BE2C (cell line): ENCODE data around the gene EMCN.

Experiments
- DNase-seq: peaks from one replicate; pipeline ENCODE4 v3.0.0-alpha.2; 2020
- H3K27me3 ChIP-seq: fragments of 250-450 bp; sonication (Bioruptor Pico); 2 replicates; pipeline ENCODE4 v1.5.1; 2020; ENCODE audit warnings: mild to moderate bottlenecking
- H3K36me3 ChIP-seq: fragments of 250-450 bp; sonication (Bioruptor Pico); 2 replicates; pipeline ENCODE4 v1.5.1; 2020; ENCODE audit warnings: mild to moderate bottlenecking
- H3K4me1 ChIP-seq: fragments of 250-450 bp; sonication (Bioruptor Pico); 2 replicates; pipeline ENCODE4 v1.5.1; 2020
- H3K4me3 ChIP-seq: 2 replicates; pipeline ENCODE4 v1.5.1; 2011; ENCODE audit warnings: low read depth, low read length
- H3K9me3 ChIP-seq: fragments of 250-450 bp; sonication (Bioruptor Pico); 2 replicates; pipeline ENCODE4 v1.5.1; 2020
- TF ChIP-seq, protein P1 (sequence below): IDR thresholded peaks from 2 replicates; pipeline ENCODE4 v1.5.1; 2012; ENCODE audit warnings: mild to moderate bottlenecking, low read depth, low read length

The EMCN gene

DNA sequence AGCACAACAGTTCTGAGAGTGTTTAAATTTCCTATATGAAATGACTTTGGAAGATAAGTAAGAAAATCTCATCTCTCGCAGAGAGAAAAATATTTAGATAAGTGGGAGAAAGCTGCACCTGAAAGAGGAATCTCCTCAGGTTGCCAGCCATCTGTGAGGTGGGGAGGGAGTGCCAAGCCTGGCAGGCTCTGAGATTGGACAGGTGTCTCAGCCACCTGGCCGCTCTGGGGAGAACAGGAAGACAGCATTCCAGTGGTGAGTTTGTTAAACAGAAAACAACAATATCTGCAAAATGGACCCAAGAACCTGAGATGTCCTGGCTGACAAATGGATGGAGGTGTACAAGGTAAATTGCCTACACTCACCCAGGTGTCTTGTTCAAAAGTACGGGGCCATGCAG, 31.3 kb downstream of the EMCN start:
- no peak overlapping the region for H3K4me3 ChIP-seq
- H3K4me1 ChIP-seq, result no peaks in the 10 kb centered on the region
- H3K9me3 ChIP-seq, result no peaks in the 10 kb centered on the region
- TF ChIP-seq, protein P1, sequence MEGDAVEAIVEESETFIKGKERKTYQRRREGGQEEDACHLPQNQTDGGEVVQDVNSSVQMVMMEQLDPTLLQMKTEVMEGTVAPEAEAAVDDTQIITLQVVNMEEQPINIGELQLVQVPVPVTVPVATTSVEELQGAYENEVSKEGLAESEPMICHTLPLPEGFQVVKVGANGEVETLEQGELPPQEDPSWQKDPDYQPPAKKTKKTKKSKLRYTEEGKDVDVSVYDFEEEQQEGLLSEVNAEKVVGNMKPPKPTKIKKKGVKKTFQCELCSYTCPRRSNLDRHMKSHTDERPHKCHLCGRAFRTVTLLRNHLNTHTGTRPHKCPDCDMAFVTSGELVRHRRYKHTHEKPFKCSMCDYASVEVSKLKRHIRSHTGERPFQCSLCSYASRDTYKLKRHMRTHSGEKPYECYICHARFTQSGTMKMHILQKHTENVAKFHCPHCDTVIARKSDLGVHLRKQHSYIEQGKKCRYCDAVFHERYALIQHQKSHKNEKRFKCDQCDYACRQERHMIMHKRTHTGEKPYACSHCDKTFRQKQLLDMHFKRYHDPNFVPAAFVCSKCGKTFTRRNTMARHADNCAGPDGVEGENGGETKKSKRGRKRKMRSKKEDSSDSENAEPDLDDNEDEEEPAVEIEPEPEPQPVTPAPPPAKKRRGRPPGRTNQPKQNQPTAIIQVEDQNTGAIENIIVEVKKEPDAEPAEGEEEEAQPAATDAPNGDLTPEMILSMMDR, result no peak
- H3K36me3 ChIP-seq, result no peaks in the 10 kb centered on the region
- H3K27me3 ChIP-seq, result no peaks in the 10 kb centered on the region
- no peak for DNase-seq

DNA sequence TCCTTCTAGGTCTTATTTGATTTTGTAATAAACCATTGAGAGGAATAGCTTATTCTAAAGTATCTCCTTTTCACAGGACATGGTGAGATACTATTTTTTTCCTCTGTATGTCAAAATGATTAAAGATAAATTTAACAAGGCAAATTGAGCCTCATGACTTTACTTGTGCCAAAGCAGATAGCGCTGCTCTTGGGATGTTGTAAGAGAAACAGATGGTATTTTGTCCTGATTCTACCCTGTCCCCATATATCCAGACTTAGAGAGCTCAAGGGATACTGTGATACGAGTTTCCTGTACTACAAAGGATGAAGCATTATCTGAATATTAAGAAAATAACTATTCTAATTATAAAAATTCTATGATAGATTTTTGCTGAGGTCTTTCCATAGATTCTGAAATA, 34.0 kb downstream of the EMCN start:
- DNase-seq, result no peak
- H3K36me3 ChIP-seq, result no peaks in the 10 kb centered on the region
- TF ChIP-seq, protein P1, result no peak
- H3K9me3 ChIP-seq, result no peaks in the 10 kb centered on the region
- no peaks in the 10 kb centered on the region for H3K27me3 ChIP-seq
- no peak overlapping the region for H3K4me3 ChIP-seq
- H3K4me1 ChIP-seq, result no peaks in the 10 kb centered on the region

DNA sequence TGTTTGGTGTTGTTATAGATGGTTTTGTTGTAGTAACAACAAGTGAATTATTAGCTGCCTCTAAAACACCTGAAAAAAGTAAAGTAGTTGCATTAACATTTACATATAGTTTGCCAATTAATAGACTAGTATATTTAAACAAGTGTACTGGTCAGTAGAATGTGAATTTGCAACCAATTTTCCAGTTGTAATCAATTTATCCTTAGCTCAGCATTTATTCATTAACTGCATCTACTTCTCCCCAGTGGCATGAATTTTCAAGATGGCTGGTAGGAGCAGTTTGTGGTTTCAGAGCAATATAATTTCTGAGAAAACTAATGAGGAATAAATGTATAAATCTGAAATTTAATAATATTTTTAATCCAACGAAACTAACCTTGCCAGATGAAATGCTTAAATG, 37.9 kb downstream of the EMCN start:
- H3K27me3 ChIP-seq, result no peaks in the 10 kb centered on the region
- H3K9me3 ChIP-seq, result no peaks in the 10 kb centered on the region
- TF ChIP-seq, protein P1, result no peak
- H3K4me3 ChIP-seq, result no peak overlapping the region
- no peaks in the 10 kb centered on the region for H3K36me3 ChIP-seq
- H3K4me1 ChIP-seq, result no peaks in the 10 kb centered on the region
- no peak for DNase-seq

DNA sequence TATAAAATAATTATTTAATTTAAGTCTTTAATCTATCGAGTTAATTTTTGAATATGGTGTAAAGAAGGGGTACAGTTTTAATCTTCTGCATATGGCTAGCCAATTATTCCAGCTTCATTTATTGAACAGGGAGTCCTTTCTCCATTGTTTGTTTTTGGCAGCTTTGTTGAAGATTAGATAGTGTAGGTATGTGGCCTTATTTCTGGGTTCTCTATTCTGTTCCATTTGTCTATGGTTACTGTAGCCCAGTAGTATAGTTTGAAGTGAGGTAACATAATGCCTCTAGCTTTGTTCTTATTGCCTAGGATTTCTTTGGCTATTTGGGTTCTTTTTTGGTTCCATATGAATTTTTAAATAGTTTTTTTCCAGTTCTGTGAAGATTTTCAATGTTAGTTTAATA, 48.3 kb downstream of the EMCN start:
- Histone ChIP-seq H3K27me3 (no peaks in the 10 kb centered on the region), H3K36me3 (no peaks in the 10 kb centered on the region), H3K9me3 (no peaks in the 10 kb centered on the region), H3K4me3 (no peak overlapping the region), H3K4me1 (no peaks in the 10 kb centered on the region)
- DNase-seq, result no peak
- TF ChIP-seq, protein P1, result no peak

DNA sequence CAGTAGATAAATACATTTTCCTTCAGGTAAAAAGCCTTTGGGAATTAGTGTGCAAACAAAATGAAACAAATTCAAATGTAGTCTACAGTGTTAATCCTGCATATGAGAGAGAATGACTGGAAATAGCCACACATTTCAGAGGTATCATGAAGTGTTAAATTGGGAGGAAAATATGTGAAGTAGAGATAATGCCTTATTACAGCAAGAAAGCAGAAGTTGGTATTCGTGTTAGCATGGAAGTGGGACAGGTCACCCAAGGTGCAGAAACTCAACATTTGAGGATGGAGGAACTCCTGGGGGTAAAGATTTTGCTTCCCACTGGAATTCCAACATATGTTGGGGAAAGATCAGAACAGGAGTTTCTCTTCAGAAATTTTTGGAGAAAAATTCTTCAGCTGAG, 51.3 kb downstream of the EMCN start:
- H3K4me1 ChIP-seq, result no peaks in the 10 kb centered on the region; the same call in 1 of the 2 replicates
- no peak overlapping the region for H3K4me3 ChIP-seq
- TF ChIP-seq, protein P1, result no peak
- H3K27me3 ChIP-seq, result no peaks in the 10 kb centered on the region
- no peaks in the 10 kb centered on the region for H3K36me3 ChIP-seq
- no peak for DNase-seq
- no peaks in the 10 kb centered on the region for H3K9me3 ChIP-seq

DNA sequence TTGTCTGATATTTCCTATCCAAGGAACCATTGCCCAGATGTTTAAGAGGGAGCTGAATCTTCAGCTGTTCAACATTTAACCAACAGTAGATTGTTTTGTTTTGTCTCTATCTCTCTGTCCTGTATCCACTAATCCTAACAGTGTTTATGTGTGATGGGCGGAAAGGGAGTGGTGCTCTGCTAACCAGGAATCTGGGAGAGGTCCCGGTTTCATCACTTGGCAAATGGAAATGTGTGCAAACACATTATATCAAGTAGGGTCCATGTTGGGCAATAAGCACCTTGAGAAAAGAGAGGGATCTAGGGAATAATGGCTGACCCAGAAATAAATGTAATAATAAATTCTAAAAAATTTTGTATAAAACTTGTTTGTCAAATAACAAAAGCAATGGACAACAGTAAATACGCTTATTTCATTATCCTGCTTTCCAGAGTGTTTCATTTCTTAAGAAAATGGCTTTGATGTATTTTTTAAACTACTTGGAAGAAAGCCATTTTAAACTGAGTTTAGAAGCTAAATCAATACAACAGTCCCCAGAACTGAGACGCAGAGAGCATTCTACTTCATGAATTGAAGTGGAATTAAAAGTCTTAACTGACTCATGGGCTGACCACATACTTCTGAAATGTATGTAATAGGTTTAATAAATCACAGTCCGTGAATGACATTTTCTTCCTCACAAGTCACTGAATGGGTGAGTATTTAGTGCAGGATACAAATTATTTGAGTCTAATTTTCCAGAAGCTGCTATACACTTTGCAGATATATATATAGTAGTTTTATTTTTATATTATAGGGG, 55.8 kb downstream of the EMCN start:
- Histone ChIP-seq H3K36me3 (no peaks in the 10 kb centered on the region), H3K27me3 (no peaks in the 10 kb centered on the region), H3K9me3 (no peaks in the 10 kb centered on the region), H3K4me1 (no peaks in the 10 kb centered on the region; the same call in 1 of the 2 replicates), H3K4me3 (no peak overlapping the region)
- TF ChIP-seq, protein P1, result no peak
- no peak for DNase-seq
